HEK293 (cell line): ENCODE data around the gene RNF182.

Experiments used
- CTCF ChIA-PET: fragments of 350-600 bp; formaldehyde crosslinking; extraction: SDS; loops from one replicate; lab custom pipeline; 2021; ENCODE audit warnings: antibody characterized with exemption; lab: Yijun Ruan, JAX
- POLR2A ChIA-PET: fragments of 300-600 bp; formaldehyde crosslinking; extraction: SDS; loops from one replicate; lab custom pipeline; 2020; ENCODE audit warnings: antibody characterized with exemption, inconsistent platforms; lab: Yijun Ruan, JAX
- H3K27ac ChIP-seq: fragments of 200-500 bp; sonication (Bioruptor generic); 2 replicates; pipeline ENCODE4 v1.5.1; 2014; ENCODE audit warnings: low read depth, low read length, control low read depth, inconsistent platforms; ENCODE audit errors: extremely low read depth
- H3K36me3 ChIP-seq, 2 experiments: fragments of 200-500 bp in 1 of 2; sonication (Bioruptor generic) in 1 of 2; 1 replicate in 1 of 2; 2 replicates in 1 of 2; pipeline ENCODE4 v1.5.1; 2014 to 2017; ENCODE audit warnings: inconsistent platforms in 2 of 2, low read length in 2 of 2; ENCODE audit not compliant: control insufficient read depth in 2 of 2, insufficient read depth in 1 of 2
- H3K4me1 ChIP-seq: fragments of 200-500 bp; sonication (Bioruptor generic); 2 replicates; pipeline ENCODE4 v1.5.1; 2014; ENCODE audit warnings: mild to moderate bottlenecking, low read length, inconsistent platforms; ENCODE audit not compliant: control insufficient read depth, insufficient read depth
- H3K4me3 ChIP-seq: 2 replicates; pipeline ENCODE4 v1.5.1; 2011; ENCODE audit warnings: low read depth, mild to moderate bottlenecking, control low read depth, low read length, moderate library complexity
- H3K9me3 ChIP-seq: fragments of 200-500 bp; sonication (Bioruptor generic); 2 replicates; pipeline ENCODE4 v1.5.1; 2014; ENCODE audit warnings: low read depth, low read length, inconsistent platforms; ENCODE audit not compliant: control insufficient read depth, insufficient read depth
- BCL11B ChIP-seq: fragments of 450-650 bp; formaldehyde crosslinking; IDR thresholded peaks from 2 replicates; pipeline ENCODE4 v1.5.1; 2016; ENCODE audit warnings: low read depth, missing biosample characterization, missing genetic modification characterization
- GLI4 ChIP-seq: fragments of 450-650 bp; formaldehyde crosslinking; IDR thresholded peaks from 2 replicates; pipeline ENCODE4 v1.5.1; 2016; ENCODE audit warnings: missing biosample characterization, missing genetic modification characterization
- PRDM1 ChIP-seq: fragments of 450-650 bp; formaldehyde crosslinking; IDR thresholded peaks from 2 replicates; pipeline ENCODE4; 2016; ENCODE audit warnings: missing biosample characterization, missing genetic modification characterization
- SALL2 ChIP-seq: fragments of 450-650 bp; formaldehyde crosslinking; IDR thresholded peaks from 2 replicates; pipeline ENCODE4 v1.5.0; 2017; ENCODE audit warnings: missing biosample characterization, mild to moderate bottlenecking, missing genetic modification characterization, borderline replicate concordance
- SCRT2 ChIP-seq: fragments of 450-650 bp; formaldehyde crosslinking; IDR thresholded peaks from 2 replicates; pipeline ENCODE4 v1.5.1; 2016; ENCODE audit warnings: missing biosample characterization, missing genetic modification characterization
- ZBTB17 ChIP-seq: fragments of 450-650 bp; formaldehyde crosslinking; IDR thresholded peaks from 2 replicates; pipeline ENCODE4 v1.5.1; 2016; ENCODE audit warnings: missing biosample characterization, missing genetic modification characterization
- ZNF184 ChIP-seq: fragments of 450-650 bp; IDR thresholded peaks from 2 replicates; pipeline ENCODE4 v1.5.1; 2018; ENCODE audit warnings: missing biosample characterization, mild to moderate bottlenecking, missing genetic modification characterization
- ZNF2 ChIP-seq: fragments of 450-650 bp; formaldehyde crosslinking; IDR thresholded peaks from 2 replicates; pipeline ENCODE4 v1.5.1; 2016; ENCODE audit warnings: missing biosample characterization, missing genetic modification characterization
- ZNF239 ChIP-seq: fragments of 450-650 bp; formaldehyde crosslinking; IDR thresholded peaks from 2 replicates; pipeline ENCODE4 v1.5.1; 2016; ENCODE audit warnings: missing biosample characterization, missing genetic modification characterization
- ZNF391 ChIP-seq: fragments of 450-650 bp; formaldehyde crosslinking; IDR thresholded peaks from 2 replicates; pipeline ENCODE4 v1.5.1; 2016; ENCODE audit warnings: low read depth, missing biosample characterization, missing genetic modification characterization, borderline replicate concordance
- ZNF501 ChIP-seq: fragments of 450-650 bp; formaldehyde crosslinking; IDR thresholded peaks from 2 replicates; pipeline ENCODE4 v1.5.1; 2016; ENCODE audit warnings: missing biosample characterization, missing genetic modification characterization
- ZNF548 ChIP-seq: fragments of 450-650 bp; formaldehyde crosslinking; IDR thresholded peaks from 2 replicates; pipeline ENCODE4 v1.5.1; 2016; ENCODE audit warnings: missing biosample characterization, missing genetic modification characterization
- ZNF654 ChIP-seq: fragments of 450-650 bp; formaldehyde crosslinking; IDR thresholded peaks from 2 replicates; pipeline ENCODE4 v1.5.1; 2016; ENCODE audit warnings: low read depth, missing biosample characterization, missing genetic modification characterization
- TF ChIP-seq, protein P1 (sequence below): fragments of 450-650 bp; formaldehyde crosslinking; IDR thresholded peaks from 2 replicates; pipeline ENCODE4 v1.5.1; 2016; ENCODE audit warnings: missing biosample characterization, missing genetic modification characterization
- TF ChIP-seq, protein P2 (sequence below): fragments of 450-650 bp; formaldehyde crosslinking; IDR thresholded peaks from 2 replicates; pipeline ENCODE4 v1.5.1; 2016; ENCODE audit warnings: missing biosample characterization, missing genetic modification characterization
- TF ChIP-seq, protein P3 (sequence below): fragments of 450-650 bp; formaldehyde crosslinking; IDR thresholded peaks from 2 replicates; pipeline ENCODE4 v1.5.1; 2016; ENCODE audit warnings: missing biosample characterization, missing genetic modification characterization

The RNF182 gene

DNA sequence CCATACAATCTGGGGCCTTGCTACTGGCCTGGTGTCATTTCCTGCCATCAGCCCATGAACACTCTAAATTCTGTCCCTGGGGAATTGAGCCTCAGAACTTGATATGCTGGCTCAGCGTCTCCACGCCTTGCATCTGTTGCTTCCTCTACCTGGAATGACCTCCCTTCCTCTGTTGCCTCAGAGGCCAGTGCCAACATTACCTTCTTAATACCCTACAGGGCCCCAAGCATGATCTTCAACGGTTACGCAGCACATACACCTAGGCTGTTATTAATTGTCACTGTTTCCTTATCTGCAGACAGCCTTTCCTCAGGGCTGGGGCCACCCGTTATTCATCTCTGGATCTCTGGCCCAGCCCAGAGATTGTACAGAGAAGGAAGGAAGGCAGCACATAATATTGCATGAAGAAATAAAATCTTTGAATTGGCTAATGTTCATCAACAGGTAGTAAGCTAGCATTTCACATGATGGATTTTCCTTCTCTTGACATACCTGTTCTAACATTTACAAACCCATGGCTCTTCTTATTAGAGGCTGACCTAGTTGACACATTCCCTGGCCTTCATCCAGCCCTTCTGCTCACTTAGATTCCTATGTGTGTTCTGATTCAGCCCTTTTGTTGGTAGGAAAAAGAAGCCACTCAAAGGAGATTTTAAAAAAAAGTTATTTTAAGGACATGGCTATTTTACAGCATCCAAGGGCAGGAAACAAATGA is 8.4 kb upstream of the RNF182 start:
- Histone ChIP-seq H3K36me3 (no peaks in the 10 kb centered on the region), H3K9me3 (no peaks in the 10 kb centered on the region), H3K27ac (no peak overlapping the region), H3K4me3 (no peak overlapping the region), H3K4me1 (peaks cover 3% of the 10 kb centered on the region; the same call in 1 of the 2 replicates)
- POLR2A ChIA-PET: interaction anchor here (0.5 to 3.9 kb wide), 2 partner anchors 8 to 292 kb away, joined by 3 to 15 read pairs; partner anchors contain the start of gene RNF182
- CTCF ChIA-PET: interaction anchor here (0.9 to 18.4 kb wide), 4 partner anchors 43 to 149 kb away, joined by 3 to 353 read pairs (median 78); no protein-coding TSS in a partner anchor
- TF ChIP-seq BCL11B (tag by site-specific recombination): no peak
- peak; percentile 73 for TF ChIP-seq SCRT2 (tag by site-specific recombination)

DNA sequence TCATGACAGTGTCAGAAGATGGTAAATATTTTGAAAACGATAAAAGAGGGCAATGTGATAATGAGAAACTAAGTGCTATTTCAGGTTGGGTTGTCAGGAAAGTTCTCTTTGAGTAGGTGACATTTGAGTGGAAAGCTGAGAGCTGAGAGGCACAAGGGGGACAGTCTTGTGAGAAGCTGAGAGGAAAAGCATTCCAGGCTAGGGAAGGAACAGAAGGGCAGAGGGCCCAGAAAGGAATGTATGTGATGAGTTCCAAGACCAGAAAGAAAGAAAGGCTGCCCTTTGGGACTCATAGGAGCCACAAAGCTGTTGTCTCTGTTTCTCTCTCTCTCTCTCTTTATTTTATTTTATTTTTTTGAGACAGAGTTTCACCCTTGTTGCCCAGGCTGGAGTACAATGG is 7.6 kb upstream of the RNF182 start:
- Histone ChIP-seq H3K9me3 (no peaks in the 10 kb centered on the region), H3K36me3 (no peaks in the 10 kb centered on the region), H3K27ac (no peak overlapping the region), H3K4me1 (peaks cover 3% of the 10 kb centered on the region; the same call in 1 of the 2 replicates), H3K4me3 (no peak overlapping the region)
- CTCF ChIA-PET: interaction anchor here (0.9 to 18.4 kb wide), 5 partner anchors 7 to 148 kb away, joined by 3 to 353 read pairs (median 29); no protein-coding TSS in a partner anchor
- POLR2A ChIA-PET: no interaction called here
- TF ChIP-seq ZNF2 (tag by site-specific recombination) (no peak), ZNF654 (tag by site-specific recombination) (no peak), SALL2 (tag by site-specific recombination) (no peak), SCRT2 (tag by site-specific recombination) (no peak), ZNF239 (tag by site-specific recombination) (no peak), ZNF184 (tag by site-specific recombination) (no peak), GLI4 (tag by site-specific recombination) (no peak), ZNF501 (no peak), ZNF548 (tag by site-specific recombination) (no peak), ZNF391 (tag by site-specific recombination) (no peak)
- TF ChIP-seq, protein P1, sequence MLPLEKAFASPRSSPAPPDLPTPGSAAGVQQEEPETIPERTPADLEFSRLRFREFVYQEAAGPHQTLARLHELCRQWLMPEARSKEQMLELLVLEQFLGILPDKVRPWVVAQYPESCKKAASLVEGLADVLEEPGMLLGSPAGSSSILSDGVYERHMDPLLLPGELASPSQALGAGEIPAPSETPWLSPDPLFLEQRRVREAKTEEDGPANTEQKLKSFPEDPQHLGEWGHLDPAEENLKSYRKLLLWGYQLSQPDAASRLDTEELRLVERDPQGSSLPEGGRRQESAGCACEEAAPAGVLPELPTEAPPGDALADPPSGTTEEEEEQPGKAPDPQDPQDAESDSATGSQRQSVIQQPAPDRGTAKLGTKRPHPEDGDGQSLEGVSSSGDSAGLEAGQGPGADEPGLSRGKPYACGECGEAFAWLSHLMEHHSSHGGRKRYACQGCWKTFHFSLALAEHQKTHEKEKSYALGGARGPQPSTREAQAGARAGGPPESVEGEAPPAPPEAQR: no peak
- TF ChIP-seq, protein P2, sequence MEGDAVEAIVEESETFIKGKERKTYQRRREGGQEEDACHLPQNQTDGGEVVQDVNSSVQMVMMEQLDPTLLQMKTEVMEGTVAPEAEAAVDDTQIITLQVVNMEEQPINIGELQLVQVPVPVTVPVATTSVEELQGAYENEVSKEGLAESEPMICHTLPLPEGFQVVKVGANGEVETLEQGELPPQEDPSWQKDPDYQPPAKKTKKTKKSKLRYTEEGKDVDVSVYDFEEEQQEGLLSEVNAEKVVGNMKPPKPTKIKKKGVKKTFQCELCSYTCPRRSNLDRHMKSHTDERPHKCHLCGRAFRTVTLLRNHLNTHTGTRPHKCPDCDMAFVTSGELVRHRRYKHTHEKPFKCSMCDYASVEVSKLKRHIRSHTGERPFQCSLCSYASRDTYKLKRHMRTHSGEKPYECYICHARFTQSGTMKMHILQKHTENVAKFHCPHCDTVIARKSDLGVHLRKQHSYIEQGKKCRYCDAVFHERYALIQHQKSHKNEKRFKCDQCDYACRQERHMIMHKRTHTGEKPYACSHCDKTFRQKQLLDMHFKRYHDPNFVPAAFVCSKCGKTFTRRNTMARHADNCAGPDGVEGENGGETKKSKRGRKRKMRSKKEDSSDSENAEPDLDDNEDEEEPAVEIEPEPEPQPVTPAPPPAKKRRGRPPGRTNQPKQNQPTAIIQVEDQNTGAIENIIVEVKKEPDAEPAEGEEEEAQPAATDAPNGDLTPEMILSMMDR (tag by site-specific recombination): no peak

DNA sequence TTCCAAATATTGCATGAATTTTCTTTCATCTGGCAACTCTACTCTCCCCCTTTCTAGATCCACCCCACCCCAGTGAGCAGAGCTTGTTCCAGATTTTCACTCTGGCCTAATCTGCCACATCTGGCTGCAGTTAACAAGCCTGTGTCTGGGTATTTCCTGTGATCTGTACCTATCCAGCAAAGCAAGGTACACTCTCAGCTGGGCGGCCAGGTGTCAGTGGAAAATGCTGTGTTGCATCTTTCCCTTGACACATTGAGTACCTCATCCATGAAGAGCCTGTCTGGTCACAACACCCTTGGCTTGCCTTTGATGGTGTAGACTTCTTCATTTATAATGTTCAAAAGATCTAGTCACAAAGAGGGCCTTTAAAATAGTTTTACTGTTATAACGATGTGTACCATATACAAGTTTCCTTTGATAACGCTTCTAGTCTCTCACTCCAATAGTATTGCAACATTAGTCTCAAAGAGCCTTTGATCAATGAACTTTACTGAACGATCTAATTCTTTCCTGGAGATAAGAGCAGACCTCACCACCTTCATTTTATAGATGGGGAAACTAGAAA is 6.0 kb upstream of the RNF182 start:
- ChIA-PET CTCF (interaction anchor here (1.1 to 4.2 kb wide), 3 partner anchors 9 to 148 kb away, joined by 4 to 29 read pairs (median 5); no protein-coding TSS in a partner anchor), POLR2A (no interaction called here)
- H3K36me3 ChIP-seq: no peaks in the 10 kb centered on the region
- H3K4me3 ChIP-seq: no peak overlapping the region
- H3K9me3 ChIP-seq: no peaks in the 10 kb centered on the region
- no peak for TF ChIP-seq PRDM1
- TF ChIP-seq, protein P3, sequence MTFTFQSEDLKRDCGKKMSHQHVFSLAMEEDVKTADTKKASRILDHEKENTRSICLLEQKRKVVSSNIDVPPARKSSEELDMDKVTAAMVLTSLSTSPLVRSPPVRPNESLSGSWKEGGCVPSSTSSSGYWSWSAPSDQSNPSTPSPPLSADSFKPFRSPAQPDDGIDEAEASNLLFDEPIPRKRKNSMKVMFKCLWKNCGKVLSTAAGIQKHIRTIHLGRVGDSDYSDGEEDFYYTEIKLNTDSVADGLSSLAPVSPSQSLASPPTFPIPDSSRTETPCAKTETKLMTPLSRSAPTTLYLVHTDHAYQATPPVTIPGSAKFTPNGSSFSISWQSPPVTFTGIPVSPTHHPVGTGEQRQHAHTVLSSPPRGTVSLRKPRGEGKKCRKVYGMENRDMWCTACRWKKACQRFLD (tag by site-specific recombination): no peak
- 0 out of 2 replicates have a peak, but pooled peaks have one; percentile 38 for TF ChIP-seq ZBTB17 (tag by site-specific recombination)
- H3K4me1 ChIP-seq: no peaks in the 10 kb centered on the region
- no peak overlapping the region for H3K27ac ChIP-seq
